Trophoblast cell (in vitro differentiated cells and primary cell): ENCODE results near the gene SFSWAP.

Experiments
- DNase-seq, 2 donors: peaks; one replicate each; pipeline ENCODE4 v3.0.0-alpha.2; 2016
- H2AFZ ChIP-seq: 2 replicates; pipeline ENCODE4 v1.6.1; 2013; ENCODE audit warnings: low read length, moderate library complexity, mild to moderate bottlenecking; ENCODE audit not compliant: insufficient read depth, poor library complexity
- H2AK5ac ChIP-seq: 2 replicates; pipeline ENCODE4 v1.6.1; 2013; ENCODE audit warnings: mild to moderate bottlenecking, low read length
- H2BK120ac ChIP-seq: 2 replicates; pipeline ENCODE4 v1.6.1; 2013; ENCODE audit warnings: low read length, mild to moderate bottlenecking, moderate library complexity; ENCODE audit not compliant: insufficient read depth, poor library complexity
- H2BK12ac ChIP-seq: 2 replicates; pipeline ENCODE4 v1.6.1; 2013; ENCODE audit warnings: mild to moderate bottlenecking, low read length, moderate library complexity
- H2BK5ac ChIP-seq: 2 replicates; pipeline ENCODE4 v1.6.1; 2013; ENCODE audit warnings: low read length, low read depth, moderate library complexity, mild to moderate bottlenecking; ENCODE audit not compliant: poor library complexity
- H3K14ac ChIP-seq: 2 replicates; pipeline ENCODE4 v1.6.1; 2013; ENCODE audit warnings: mild to moderate bottlenecking, low read length
- H3K18ac ChIP-seq: 2 replicates; pipeline ENCODE4 v1.6.1; 2013; ENCODE audit warnings: mild to moderate bottlenecking, low read length
- H3K23ac ChIP-seq: 2 replicates; pipeline ENCODE4 v1.6.1; 2013; ENCODE audit warnings: low read length
- H3K27ac ChIP-seq: 2 replicates; pipeline ENCODE4 v1.5.1; 2013; ENCODE audit warnings: low read depth, mild to moderate bottlenecking, inconsistent platforms, low read length, moderate library complexity
- H3K27me3 ChIP-seq: 2 replicates; pipeline ENCODE4 v1.6.1; 2013; ENCODE audit warnings: inconsistent platforms, mild to moderate bottlenecking, low read length, moderate library complexity; ENCODE audit not compliant: insufficient read depth
- H3K36me3 ChIP-seq, 2 experiments: 1 replicate in 1 of 2; 2 replicates in 1 of 2; pipeline ENCODE4 v1.6.1; 2013; ENCODE audit warnings: low read length in 2 of 2, mild to moderate bottlenecking in 2 of 2, moderate library complexity in 1 of 2; ENCODE audit not compliant: insufficient read depth in 2 of 2, control insufficient read depth in 1 of 2
- H3K4ac ChIP-seq: 2 replicates; pipeline ENCODE4 v1.6.1; 2013; ENCODE audit warnings: low read depth, mild to moderate bottlenecking, low read length, moderate library complexity
- H3K4me1 ChIP-seq, 2 experiments: 1 replicate in 1 of 2; 2 replicates in 1 of 2; pipeline ENCODE4 v1.6.1; 2013; ENCODE audit warnings: low read length in 2 of 2, mild to moderate bottlenecking in 2 of 2, moderate library complexity in 1 of 2; ENCODE audit not compliant: insufficient read depth in 2 of 2, control insufficient read depth in 1 of 2
- H3K4me2 ChIP-seq: 2 replicates; pipeline ENCODE4 v1.6.1; 2013; ENCODE audit warnings: inconsistent platforms, mild to moderate bottlenecking, low read length, moderate library complexity
- H3K4me3 ChIP-seq: 2 replicates; pipeline ENCODE4 v1.5.1; 2013; ENCODE audit warnings: mild to moderate bottlenecking, low read depth, low read length, inconsistent platforms
- H3K79me1 ChIP-seq: one replicate; pipeline ENCODE4 v1.6.1; 2013; ENCODE audit warnings: low read length
- H3K79me2 ChIP-seq: 2 replicates; pipeline ENCODE4 v1.6.1; 2013; ENCODE audit warnings: low read length, mild to moderate bottlenecking; ENCODE audit not compliant: control insufficient read depth, insufficient read depth, poor library complexity
- H3K9ac ChIP-seq: 2 replicates; pipeline ENCODE4 v1.6.1; 2013; ENCODE audit warnings: mild to moderate bottlenecking, low read length
- H3K9me3 ChIP-seq: 2 replicates; pipeline ENCODE4 v1.6.1; 2013; ENCODE audit warnings: low read depth, mild to moderate bottlenecking, control low read depth, inconsistent platforms, low read length; ENCODE audit not compliant: insufficient read depth
- H4K12ac ChIP-seq: 2 replicates; pipeline ENCODE4 v1.6.1; 2013; ENCODE audit warnings: low read depth, mild to moderate bottlenecking, low read length, moderate library complexity
- H4K8ac ChIP-seq: 2 replicates; pipeline ENCODE4 v1.6.1; 2013; ENCODE audit warnings: low read depth, mild to moderate bottlenecking, low read length, moderate library complexity
- H4K91ac ChIP-seq: one replicate; pipeline ENCODE4 v1.6.1; 2013; ENCODE audit warnings: low read depth, mild to moderate bottlenecking, low read length, moderate library complexity
- WGBS: extraction: QIAGEN DNeasy Blood & Tissue Kit; methylation state at CpG from one replicate; pipeline ENCODE4 v1.1.7; 2013; ENCODE audit warnings: missing lambda C conversion rate; ENCODE audit not compliant: insufficient read length, insufficient coverage; ENCODE audit errors: extremely low coverage; 5-methylcytosine and 5-hydroxymethylcytosine counted together

SFSWAP gene

GRCh38 chr12:131825146-131825892, 114.4 kb downstream of the SFSWAP start:
- Histone ChIP-seq H2BK120ac (no peak overlapping the region), H3K9me3 (no peaks in the 10 kb centered on the region), H3K9ac (no peak overlapping the region), H4K91ac (no peak overlapping the region), H3K18ac (no peak overlapping the region), H3K79me1 (peaks cover 3% of the 10 kb centered on the region), H3K27me3 (no peaks in the 10 kb centered on the region), H3K14ac (no peak overlapping the region), H4K12ac (no peak overlapping the region), H3K79me2 (peaks cover 6% of the 10 kb centered on the region), H2BK12ac (no peak overlapping the region), H3K27ac (no peak overlapping the region), H3K4ac (no peak overlapping the region), H2AK5ac (no peak overlapping the region), H3K23ac (no peak overlapping the region), H2BK5ac (no peak overlapping the region), H3K36me3 (no peaks in the 10 kb centered on the region), H3K4me2 (no peak overlapping the region), H3K4me1 (peaks cover 11 to 17% of the 10 kb centered on the region in 2 experiments), H2AFZ (no peak overlapping the region), H4K8ac (no peak overlapping the region), H3K4me3 (no peak overlapping the region)
- no peak for DNase-seq
- WGBS: no CpG with 5 or more reads among the region's 18 CpGs

GRCh38 chr12:131826097-131826928, 115.4 kb downstream of the SFSWAP start:
- no peak overlapping the region for H2BK120ac ChIP-seq
- no peak overlapping the region for H4K8ac ChIP-seq
- H3K79me2 ChIP-seq: peaks cover 6% of the 10 kb centered on the region
- H3K27me3 ChIP-seq: no peaks in the 10 kb centered on the region
- no peaks in the 10 kb centered on the region for H3K36me3 ChIP-seq
- no peak overlapping the region for H2BK12ac ChIP-seq
- H4K12ac ChIP-seq: no peak overlapping the region
- no peak overlapping the region for H2AK5ac ChIP-seq
- no peak for DNase-seq
- no peak overlapping the region for H3K14ac ChIP-seq
- no peak overlapping the region for H3K18ac ChIP-seq
- no peak overlapping the region for H2AFZ ChIP-seq
- H3K9ac ChIP-seq: no peak overlapping the region
- H3K27ac ChIP-seq: no peak overlapping the region
- no peaks in the 10 kb centered on the region for H3K9me3 ChIP-seq
- no peak overlapping the region for H3K23ac ChIP-seq
- no peak overlapping the region for H2BK5ac ChIP-seq
- no peak overlapping the region for H3K4me3 ChIP-seq
- H4K91ac ChIP-seq: no peak overlapping the region
- WGBS: no CpG with 5 or more reads among the region's 23 CpGs
- H3K4ac ChIP-seq: no peak overlapping the region
- H3K4me1 ChIP-seq: peaks cover 17 to 23% of the 10 kb centered on the region in 2 experiments
- peaks cover 8% of the 10 kb centered on the region for H3K79me1 ChIP-seq
- no peak overlapping the region for H3K4me2 ChIP-seq

- Histone ChIP-seq H2AK5ac (no peak within 1 kb of the TSS), H4K12ac (peak within 1 kb of the TSS; percentile 27), H2BK120ac (peak within 1 kb of the TSS; percentile 1), H3K4ac (peak within 1 kb of the TSS; percentile 44), H3K4me1 (peaks cover 17 to 25% of the 10 kb centered on the region in 2 experiments), H4K8ac (peak within 1 kb of the TSS; percentile 8), H3K27me3 (no peaks in the 10 kb centered on the region), H3K9ac (no peak within 1 kb of the TSS), H2BK5ac (no peak within 1 kb of the TSS), H3K9me3 (peaks cover 2% of the 10 kb centered on the region), H2AFZ (peak within 1 kb of the TSS; percentile 81), H4K91ac (peak within 1 kb of the TSS; percentile 52), H3K79me2 (peaks cover 6% of the 10 kb centered on the region), H2BK12ac (no peak within 1 kb of the TSS), H3K14ac (peak within 1 kb of the TSS; percentile 36), H3K36me3 (no peaks in the 10 kb centered on the region), H3K27ac (no peak within 1 kb of the TSS), H3K79me1 (peaks cover 8% of the 10 kb centered on the region), H3K23ac (no peak within 1 kb of the TSS), H3K18ac (peak within 1 kb of the TSS; percentile 22), H3K4me2 (peak within 1 kb of the TSS; percentile 77), H3K4me3 (peak within 1 kb of the TSS; percentile 62)
- no CpG with 5 or more reads among the region's 86 CpGs for WGBS
- DNase-seq: peak in 1 of 2 donors; percentile 20
These were observed 117.2 kb downstream of the SFSWAP start, which contains the start of gene MMP17 for GRCh38 chr12:131827961-131828534. TSS of gene MMP17 (plus strand) at chr12:131828393. CDS start at chr12:131828495, 102 bp downstream.

- peaks cover 2% of the 10 kb centered on the region for H3K9me3 ChIP-seq
- no peaks in the 10 kb centered on the region for H3K27me3 ChIP-seq
- H3K4me1 ChIP-seq: peaks cover 17 to 25% of the 10 kb centered on the region in 2 experiments
- WGBS: no CpG with 5 or more reads among the region's 64 CpGs
- H3K79me2 ChIP-seq: peaks cover 6% of the 10 kb centered on the region
- no peaks in the 10 kb centered on the region for H3K36me3 ChIP-seq
- H3K23ac ChIP-seq: no peak overlapping the region
- H2BK120ac ChIP-seq: peak overlapping the region; percentile 1
- peak overlapping the region; percentile 27 for H4K12ac ChIP-seq
- no peak overlapping the region for H3K9ac ChIP-seq
- no peak for DNase-seq
- H4K8ac ChIP-seq: peak overlapping the region; percentile 8
- peak overlapping the region; percentile 56 for H2AFZ ChIP-seq
- peak overlapping the region; percentile 62 for H3K4me3 ChIP-seq
- H3K79me1 ChIP-seq: peaks cover 8% of the 10 kb centered on the region
- peak overlapping the region; percentile 52 for H4K91ac ChIP-seq
- H2AK5ac ChIP-seq: no peak overlapping the region
- peak overlapping the region; percentile 22 for H3K18ac ChIP-seq
- no peak overlapping the region for H2BK5ac ChIP-seq
- H2BK12ac ChIP-seq: no peak overlapping the region
- H3K4me2 ChIP-seq: peak overlapping the region; percentile 77
- no peak overlapping the region for H3K27ac ChIP-seq
- H3K4ac ChIP-seq: peak overlapping the region; percentile 44
- peak overlapping the region; percentile 36 for H3K14ac ChIP-seq
These were observed 117.9 kb downstream of the SFSWAP start for GRCh38 chr12:131828671-131829355.
